ENCODE measurements around the gene ARHGAP4.
A peak's percentile ranks its signal among the peaks of the same experiment; 100 is the strongest.

DNA sequence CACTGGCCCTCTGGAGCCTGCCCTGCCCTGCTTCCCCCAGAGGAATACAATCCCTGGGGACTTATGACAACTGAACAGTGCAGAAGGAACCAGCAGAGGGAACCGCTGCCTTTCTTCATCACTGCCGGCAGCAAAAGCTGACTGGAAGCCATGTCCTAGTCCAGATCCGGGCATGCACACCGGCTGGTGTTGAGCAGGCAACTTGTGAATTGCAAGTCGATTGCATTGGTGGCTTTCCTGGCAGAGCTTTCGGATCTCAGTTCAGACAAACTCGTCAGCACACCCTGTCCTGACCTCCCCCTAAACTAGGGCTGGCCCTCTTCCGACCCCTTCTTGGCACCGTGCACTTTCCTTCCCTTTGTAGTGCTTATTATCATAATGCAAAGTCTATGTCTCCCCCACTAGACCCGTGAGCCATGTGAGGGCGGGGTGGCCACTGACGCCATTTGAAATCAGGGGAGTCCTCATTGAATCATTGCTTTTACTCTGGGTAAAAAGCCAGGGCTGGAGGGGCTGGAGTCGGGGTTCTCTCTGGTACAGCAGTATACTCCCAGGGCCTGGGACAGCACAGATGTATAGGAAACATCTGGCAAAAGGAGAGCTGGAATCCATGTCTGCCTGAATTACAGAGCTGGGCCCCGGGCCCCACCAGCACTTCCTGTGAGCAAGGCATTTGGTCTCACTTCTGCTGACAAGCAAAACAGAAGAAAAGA lies 1.8 kb downstream of the ARHGAP4 start:
- peak; percentile 9 to 13 for TF ChIP-seq CTCF (conservative IDR thresholded peaks at IDR 0.05 in 1 of 2, IDR thresholded peaks at IDR 0.05 in 1 of 2; ENCODE audit: low read depth in 1 of 2, low read length in 2 of 2)
- TF ChIP-seq EZH2 (IDR thresholded peaks at IDR 0.05; ENCODE audit: low read length, missing control alignments): no peak

Data from fibroblast of lung (primary cell).